Tibial artery (tissue), 4 donors: ENCODE data around the gene FOXL2.

Experiments
- DNase-seq, 2 donors: peaks; one replicate each; pipeline ENCODE4 v3.0.0-alpha.2; 2019
- H3K27ac ChIP-seq, 2 donors: fragments of 200-600 bp; sonication (generic) in 1 of 2; 1 replicate in 1 of 2; 2 replicates in 1 of 2; pipeline ENCODE4 v1.5.1; 2018 to 2019; ENCODE audit warnings: mild to moderate bottlenecking in 1 of 2
- H3K27me3 ChIP-seq, 2 donors: fragments of 200-600 bp; sonication (generic) in 1 of 2; one replicate each; pipeline versions ENCODE4 v1.5.1 to v1.6.0; 2016 to 2019
- H3K36me3 ChIP-seq, 3 donors: fragments of 200-600 bp; sonication (generic) in 2 of 3; one replicate each; pipeline ENCODE4 v1.5.1; 2016 to 2019; ENCODE audit warnings: mild to moderate bottlenecking in 2 of 3
- H3K4me1 ChIP-seq, 4 donors: fragments of 200-600 bp; sonication (generic) in 2 of 4; 1 replicate in 3 of 4; 2 replicates in 1 of 4; pipeline ENCODE4 v1.5.1; 2016 to 2019
- H3K4me3 ChIP-seq, 2 donors: fragments of 200-600 bp; sonication (generic) in 1 of 2; 1 replicate in 1 of 2; 2 replicates in 1 of 2; pipeline ENCODE4 v1.5.1; 2018 to 2019; ENCODE audit warnings: mild to moderate bottlenecking in 2 of 2
- H3K9me3 ChIP-seq, 3 donors: fragments of 200-600 bp; sonication (generic) in 1 of 3; one replicate each; pipeline ENCODE4 v1.5.1; 2016 to 2019
- intact Hi-C: fragments of 100-400 bp; cut with DNase I; formaldehyde crosslinking; loops from one replicate; pipeline ENCODE4 v1.15.0; 2023; ENCODE audit warnings: low total_unique reads
- TF ChIP-seq, protein P1 (sequence below), 2 experiments: fragments of 200-600 bp in 1 of 2; fragments of 450-650 bp in 1 of 2; IDR thresholded peaks; one replicate each; pipeline ENCODE4 v1.5.1; 2017 to 2019; ENCODE audit warnings: antibody characterized with exemption in 2 of 2, mild to moderate bottlenecking in 1 of 2, moderate library complexity in 1 of 2

FOXL2 gene

DNA sequence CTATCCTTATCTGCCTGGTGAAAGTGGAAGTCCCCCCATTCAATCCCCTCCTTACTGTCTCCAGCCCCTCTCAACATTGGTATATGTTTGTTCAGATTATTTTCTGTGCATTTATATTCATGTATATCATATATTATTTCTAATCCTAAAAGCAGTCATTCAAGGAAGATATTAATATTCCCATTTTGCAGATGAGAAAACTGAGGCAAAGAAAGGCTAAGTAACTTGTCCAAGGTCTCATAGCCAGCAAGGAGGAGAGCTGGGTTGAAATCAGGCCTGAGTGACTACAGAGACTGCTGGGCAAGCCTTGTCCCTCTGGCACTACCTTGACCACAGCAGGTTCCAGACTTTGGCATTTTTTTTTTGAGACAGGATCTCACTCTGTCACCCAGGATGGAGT lies 29.1 kb upstream of the FOXL2 start:
- no peak for DNase-seq
- Histone ChIP-seq H3K27me3 (peaks cover 0 to 9% of the 10 kb centered on the region in 2 donors), H3K4me1 (no peaks in the 10 kb centered on the region), H3K27ac (no peak overlapping the region), H3K36me3 (no peaks in the 10 kb centered on the region), H3K9me3 (no peaks in the 10 kb centered on the region), H3K4me3 (no peak overlapping the region)
- TF ChIP-seq, protein P1, sequence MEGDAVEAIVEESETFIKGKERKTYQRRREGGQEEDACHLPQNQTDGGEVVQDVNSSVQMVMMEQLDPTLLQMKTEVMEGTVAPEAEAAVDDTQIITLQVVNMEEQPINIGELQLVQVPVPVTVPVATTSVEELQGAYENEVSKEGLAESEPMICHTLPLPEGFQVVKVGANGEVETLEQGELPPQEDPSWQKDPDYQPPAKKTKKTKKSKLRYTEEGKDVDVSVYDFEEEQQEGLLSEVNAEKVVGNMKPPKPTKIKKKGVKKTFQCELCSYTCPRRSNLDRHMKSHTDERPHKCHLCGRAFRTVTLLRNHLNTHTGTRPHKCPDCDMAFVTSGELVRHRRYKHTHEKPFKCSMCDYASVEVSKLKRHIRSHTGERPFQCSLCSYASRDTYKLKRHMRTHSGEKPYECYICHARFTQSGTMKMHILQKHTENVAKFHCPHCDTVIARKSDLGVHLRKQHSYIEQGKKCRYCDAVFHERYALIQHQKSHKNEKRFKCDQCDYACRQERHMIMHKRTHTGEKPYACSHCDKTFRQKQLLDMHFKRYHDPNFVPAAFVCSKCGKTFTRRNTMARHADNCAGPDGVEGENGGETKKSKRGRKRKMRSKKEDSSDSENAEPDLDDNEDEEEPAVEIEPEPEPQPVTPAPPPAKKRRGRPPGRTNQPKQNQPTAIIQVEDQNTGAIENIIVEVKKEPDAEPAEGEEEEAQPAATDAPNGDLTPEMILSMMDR (IDR thresholded peaks at IDR 0.05) = no peak
- intact Hi-C loops = no loop called here

DNA sequence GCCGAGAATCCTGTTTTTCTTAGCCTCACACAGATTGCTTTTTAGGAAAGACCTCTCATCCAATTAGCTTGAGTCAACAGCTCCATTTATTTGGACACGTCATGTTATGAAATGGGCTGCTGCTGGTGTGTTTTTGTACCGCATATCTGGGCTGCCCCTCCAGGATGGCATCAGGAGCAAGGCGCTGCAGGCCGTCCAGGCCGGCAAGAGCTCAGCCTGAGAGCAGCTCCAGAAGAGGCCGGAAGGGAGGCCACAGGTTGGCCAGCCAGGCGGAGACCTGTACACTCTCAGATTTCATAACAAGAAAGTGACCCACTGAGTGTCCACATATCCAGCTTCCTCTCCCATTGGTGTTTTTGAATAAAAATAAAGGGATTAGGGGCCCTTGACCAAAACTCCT lies 28.4 kb upstream of the FOXL2 start:
- intact Hi-C loops = no loop called here
- H3K4me3 ChIP-seq = no peak overlapping the region
- no peak overlapping the region for H3K27ac ChIP-seq
- H3K36me3 ChIP-seq = no peaks in the 10 kb centered on the region
- no peaks in the 10 kb centered on the region for H3K4me1 ChIP-seq
- TF ChIP-seq, protein P1 (IDR thresholded peaks at IDR 0.05) = no peak
- H3K9me3 ChIP-seq = no peaks in the 10 kb centered on the region
- H3K27me3 ChIP-seq = peaks cover 0 to 13% of the 10 kb centered on the region in 2 donors
- DNase-seq = no peak

DNA sequence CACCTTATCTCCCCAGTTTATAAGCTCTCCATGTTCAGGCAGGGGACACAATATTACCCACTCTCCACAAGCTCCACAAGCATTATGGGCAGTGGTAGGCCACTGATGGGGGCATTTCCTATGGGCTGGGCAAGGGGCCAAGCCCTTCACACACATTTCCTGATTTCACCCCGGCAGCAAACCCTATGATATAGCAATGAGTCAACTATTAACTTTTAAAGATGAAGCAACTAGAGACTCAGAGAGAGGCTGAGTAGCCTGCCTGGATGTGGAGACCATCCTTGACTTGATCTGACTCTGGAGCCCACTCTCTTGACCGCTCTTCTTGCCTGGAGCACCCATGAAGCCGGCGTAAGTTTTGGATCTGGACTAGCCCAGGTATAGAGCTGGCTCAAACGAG lies 27.5 kb upstream of the FOXL2 start:
- Histone ChIP-seq H3K9me3 (no peaks in the 10 kb centered on the region), H3K36me3 (no peaks in the 10 kb centered on the region), H3K4me3 (no peak overlapping the region), H3K4me1 (no peaks in the 10 kb centered on the region), H3K27ac (no peak overlapping the region), H3K27me3 (peaks cover 0 to 14% of the 10 kb centered on the region in 2 donors)
- intact Hi-C loops = no loop called here
- TF ChIP-seq, protein P1 (IDR thresholded peaks at IDR 0.05) = no peak
- no peak for DNase-seq

DNA sequence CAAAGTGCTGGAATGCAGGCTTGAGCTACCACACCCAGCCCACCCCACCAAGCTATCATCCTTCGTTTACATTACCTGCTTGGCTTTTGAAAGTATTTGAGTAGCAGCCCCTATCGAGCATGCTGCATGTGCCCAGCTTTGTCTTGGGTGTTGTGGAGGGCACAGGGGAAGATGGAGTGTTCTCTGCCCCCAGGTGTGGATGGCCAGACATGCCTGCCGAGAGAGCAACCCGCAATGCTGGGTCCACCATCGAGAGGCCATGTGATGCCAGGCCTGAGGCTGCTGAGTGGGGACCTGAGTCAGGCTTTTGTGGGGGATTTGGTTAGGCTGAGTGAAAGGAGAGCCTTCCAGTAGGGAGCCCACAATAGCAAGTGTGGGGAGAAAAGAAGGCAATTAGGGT lies 26.0 kb upstream of the FOXL2 start:
- intact Hi-C loops = no loop called here
- no peak for DNase-seq

DNA sequence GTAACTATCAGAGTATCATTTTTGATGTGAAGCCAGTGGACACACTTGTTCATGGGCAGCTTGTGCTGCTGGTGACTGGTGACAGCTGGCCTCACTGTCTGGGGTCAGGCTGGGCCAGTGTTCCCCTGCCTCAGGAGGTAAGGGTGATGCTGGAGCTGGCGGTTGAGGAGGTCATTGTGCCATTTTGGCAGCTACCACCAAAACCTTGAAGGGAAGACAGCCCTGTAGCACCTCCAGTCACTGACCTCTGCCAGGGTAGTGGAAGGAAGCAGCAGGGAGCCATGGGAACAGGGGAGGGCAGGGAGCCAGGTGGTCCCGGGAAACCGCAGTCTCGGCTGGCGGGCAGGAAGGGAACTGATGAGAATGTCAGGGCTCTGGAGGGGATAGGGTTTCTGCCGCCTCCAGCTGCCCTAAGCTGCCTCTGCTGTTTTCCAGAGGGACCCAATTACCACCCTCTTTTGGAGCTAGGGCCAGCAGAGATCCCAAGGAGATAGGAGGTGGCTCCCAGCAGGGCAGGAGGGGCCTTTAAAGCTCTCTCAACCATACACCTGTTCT lies 24.9 kb upstream of the FOXL2 start:
- DNase-seq = no peak

More for the DNA sequence above, 26.0 kb upstream of the FOXL2 start:
- Histone ChIP-seq H3K27ac (no peak overlapping the region), H3K4me3 (no peak overlapping the region), H3K27me3 (peaks cover 0 to 14% of the 10 kb centered on the region in 2 donors), H3K4me1 (no peaks in the 10 kb centered on the region), H3K36me3 (no peaks in the 10 kb centered on the region), H3K9me3 (no peaks in the 10 kb centered on the region)
- TF ChIP-seq, protein P1 (IDR thresholded peaks at IDR 0.05) = no peak

More for the DNA sequence above, 24.9 kb upstream of the FOXL2 start:
- Histone ChIP-seq H3K9me3 (no peaks in the 10 kb centered on the region), H3K4me3 (no peak overlapping the region), H3K36me3 (no peaks in the 10 kb centered on the region), H3K27me3 (peaks cover 0 to 14% of the 10 kb centered on the region in 2 donors), H3K27ac (no peak overlapping the region), H3K4me1 (no peaks in the 10 kb centered on the region)
- intact Hi-C loops = no loop called here
- TF ChIP-seq, protein P1 (IDR thresholded peaks at IDR 0.05) = no peak
